ENCODE data around the gene CDC42BPA. TPM values are rescaled to one million over a fixed set of nuclear protein-coding genes. Genes with fewer than 3 reads are reported as not detected.
A peak's percentile ranks its signal among the peaks of the same experiment; 100 is the strongest.
"Not testable (repeated sequence)": the region's sequence is repeated elsewhere in the genome, so short reads cannot be mapped to it uniquely, and the experiment has no call there.

Gene CDC42BPA
- total RNA-seq, 1 donor from 2014 or later = 40.3 TPM

DNA sequence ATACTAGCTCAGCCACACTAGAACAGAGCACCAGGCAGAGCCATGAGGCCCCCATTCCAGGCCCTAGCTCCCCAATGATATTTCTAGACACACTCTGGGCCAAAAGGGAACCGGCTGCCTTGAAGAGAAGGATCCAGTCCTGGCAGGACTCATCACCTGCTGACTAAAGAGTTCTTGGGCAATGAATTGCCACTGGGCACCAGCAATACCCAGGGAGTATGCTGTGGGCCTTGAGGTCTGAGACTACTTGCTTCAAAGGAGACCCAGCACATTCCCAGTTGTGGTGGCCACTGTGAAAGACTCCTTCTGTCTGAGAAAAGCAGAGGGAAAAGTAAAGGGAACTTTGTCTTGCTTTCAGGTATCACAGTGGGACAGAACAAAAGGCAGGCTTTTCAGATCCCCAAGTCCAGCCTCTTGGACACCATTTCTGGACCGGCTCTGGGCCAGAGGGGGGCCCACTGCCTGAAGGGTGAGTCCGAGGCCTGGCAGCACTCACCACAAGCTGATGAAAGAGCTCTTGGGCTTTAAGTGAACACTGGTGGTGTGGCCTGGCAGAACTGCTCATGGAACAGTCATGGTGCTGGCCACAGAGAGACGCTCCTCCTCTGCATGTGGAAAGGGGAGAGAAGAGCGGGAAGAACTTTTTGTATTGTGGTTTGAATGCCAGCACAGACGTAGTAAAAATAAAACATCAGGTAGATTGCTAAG, 72.5 kb downstream of the CDC42BPA start:
- H3K27ac ChIP-seq = no peak overlapping the region
- TF ChIP-seq, protein P1, sequence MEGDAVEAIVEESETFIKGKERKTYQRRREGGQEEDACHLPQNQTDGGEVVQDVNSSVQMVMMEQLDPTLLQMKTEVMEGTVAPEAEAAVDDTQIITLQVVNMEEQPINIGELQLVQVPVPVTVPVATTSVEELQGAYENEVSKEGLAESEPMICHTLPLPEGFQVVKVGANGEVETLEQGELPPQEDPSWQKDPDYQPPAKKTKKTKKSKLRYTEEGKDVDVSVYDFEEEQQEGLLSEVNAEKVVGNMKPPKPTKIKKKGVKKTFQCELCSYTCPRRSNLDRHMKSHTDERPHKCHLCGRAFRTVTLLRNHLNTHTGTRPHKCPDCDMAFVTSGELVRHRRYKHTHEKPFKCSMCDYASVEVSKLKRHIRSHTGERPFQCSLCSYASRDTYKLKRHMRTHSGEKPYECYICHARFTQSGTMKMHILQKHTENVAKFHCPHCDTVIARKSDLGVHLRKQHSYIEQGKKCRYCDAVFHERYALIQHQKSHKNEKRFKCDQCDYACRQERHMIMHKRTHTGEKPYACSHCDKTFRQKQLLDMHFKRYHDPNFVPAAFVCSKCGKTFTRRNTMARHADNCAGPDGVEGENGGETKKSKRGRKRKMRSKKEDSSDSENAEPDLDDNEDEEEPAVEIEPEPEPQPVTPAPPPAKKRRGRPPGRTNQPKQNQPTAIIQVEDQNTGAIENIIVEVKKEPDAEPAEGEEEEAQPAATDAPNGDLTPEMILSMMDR (IDR thresholded peaks at IDR 0.05) = no peak
- no peak for DNase-seq

DNA sequence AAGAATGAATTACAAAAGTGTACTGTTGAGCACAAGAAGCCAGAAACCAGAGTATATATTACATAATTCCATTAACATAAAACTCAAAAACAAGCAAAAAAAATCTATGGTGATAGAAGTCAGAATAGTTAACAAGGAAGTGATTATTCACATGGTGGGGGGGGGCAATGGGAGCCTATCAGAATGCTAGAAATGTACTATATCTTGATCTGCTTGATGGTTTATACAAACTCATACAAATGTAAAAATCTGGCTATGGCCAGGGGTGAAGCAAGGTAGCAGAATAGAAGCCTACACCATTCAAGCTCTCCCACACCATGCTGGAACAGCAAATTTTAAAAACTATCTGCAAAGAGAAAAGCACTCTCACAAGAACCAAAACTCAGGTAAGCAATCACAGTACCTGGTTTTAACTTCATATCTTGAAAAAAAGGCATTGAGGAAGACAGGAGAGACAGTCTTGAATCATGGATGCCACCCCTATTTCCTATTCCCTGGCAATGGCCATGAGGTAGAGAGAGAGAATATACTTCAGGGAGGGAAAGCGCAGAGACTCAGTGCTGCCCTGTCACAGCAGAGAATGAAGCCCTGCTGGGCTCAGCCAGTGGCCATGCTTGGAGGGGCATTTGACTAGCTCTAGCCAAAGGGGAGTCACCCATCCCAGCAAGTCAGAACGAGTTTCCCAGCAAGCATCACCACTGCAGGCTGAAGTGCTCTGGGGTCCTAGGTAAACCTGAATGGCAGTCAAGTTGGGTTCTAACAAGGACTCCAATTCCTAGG, 73.8 kb downstream of the CDC42BPA start:
- intact Hi-C loops (cut with DNase I) = no loop called here
- no peak overlapping the region for H3K27ac ChIP-seq
- no peaks in the 10 kb centered on the region for H3K27me3 ChIP-seq (ENCODE audit: low read depth)
- ATAC-seq (no peak), DNase-seq (no peak)
- H3K36me3 ChIP-seq = no peaks in the 10 kb centered on the region
- H3K4me3 ChIP-seq = no peak overlapping the region
- H3K9me3 ChIP-seq = no peaks in the 10 kb centered on the region
- H3K4me1 ChIP-seq = peaks cover 7% of the 10 kb centered on the region
- TF ChIP-seq, protein P1 (IDR thresholded peaks at IDR 0.05) = no peak

More for the DNA sequence above, 72.5 kb downstream of the CDC42BPA start:
- Histone ChIP-seq H3K4me1 (peaks cover under 1% of the 10 kb centered on the region), H3K4me3 (no peak overlapping the region), H3K36me3 (no peaks in the 10 kb centered on the region), H3K9me3 (no peaks in the 10 kb centered on the region), H3K27me3 (ENCODE audit: low read depth) (no peaks in the 10 kb centered on the region)
- ATAC-seq = no peak
- intact Hi-C loops (cut with DNase I) = no loop called here

DNA sequence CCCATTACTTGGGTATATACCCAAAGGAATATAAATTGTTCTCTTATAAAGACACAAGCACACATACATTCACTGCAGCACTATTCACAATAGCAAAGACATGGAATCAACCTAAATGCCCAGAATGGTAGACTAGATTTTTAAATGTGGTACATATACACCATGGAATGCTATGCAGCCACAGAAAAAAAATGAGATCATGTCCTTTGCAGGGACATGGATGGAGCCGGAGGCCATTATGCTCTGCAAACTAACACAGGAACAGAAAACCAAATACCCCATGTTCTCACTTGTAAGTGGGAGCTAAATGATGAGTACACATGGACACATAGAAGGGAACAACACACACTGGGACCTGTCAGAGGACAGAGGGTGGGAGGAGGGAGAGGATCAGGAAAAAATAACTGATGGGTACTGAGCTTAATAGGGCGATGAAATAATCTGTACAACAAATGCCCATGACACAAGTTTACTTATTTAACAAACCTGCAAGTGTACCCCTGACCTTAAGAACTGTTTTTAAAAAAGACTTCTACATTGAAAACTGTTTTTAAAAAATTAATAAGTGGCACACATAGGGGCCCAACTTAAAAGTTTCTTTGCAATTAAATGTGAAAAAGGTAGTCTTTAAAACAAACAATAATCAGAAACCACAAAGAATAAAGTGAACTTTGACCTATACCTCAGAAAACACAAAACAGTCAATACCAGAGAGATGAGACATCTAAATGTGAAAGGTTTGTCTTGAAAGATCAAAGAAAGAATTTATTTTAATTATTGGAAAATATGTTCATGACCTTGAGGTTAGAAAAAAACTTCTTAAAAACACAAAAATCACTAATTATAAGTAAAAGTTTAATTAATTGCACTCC, 75.2 kb downstream of the CDC42BPA start:
- Histone ChIP-seq H3K36me3 (no peaks in the 10 kb centered on the region), H3K9me3 (no peaks in the 10 kb centered on the region), H3K4me3 (no peak overlapping the region), H3K27ac (no peak overlapping the region), H3K4me1 (peaks cover 7% of the 10 kb centered on the region), H3K27me3 (ENCODE audit: low read depth) (no peaks in the 10 kb centered on the region)
- no peak for ATAC-seq
- TF ChIP-seq, protein P1 (IDR thresholded peaks at IDR 0.05) = no peak
- intact Hi-C loops (cut with DNase I) = no loop called here
- no peak for DNase-seq

DNA sequence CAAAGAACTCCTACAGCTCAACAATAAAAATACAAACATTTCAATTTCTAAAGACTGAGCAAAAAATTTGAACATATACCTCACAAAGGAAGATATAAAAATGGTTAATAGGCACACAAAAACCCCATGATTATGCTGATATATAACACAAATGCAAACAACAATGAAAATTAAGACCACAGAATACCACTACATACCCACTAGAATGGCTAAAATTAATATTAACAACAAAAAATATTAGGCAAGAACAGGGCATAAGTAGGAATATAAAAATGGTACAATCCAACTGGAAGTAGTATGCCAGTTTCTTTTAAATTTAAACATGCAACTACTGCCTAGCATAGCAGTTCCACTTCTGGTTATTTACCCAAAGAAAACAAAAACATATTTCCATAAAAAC, 77.3 kb downstream of the CDC42BPA start:
- TF ChIP-seq, protein P1 (IDR thresholded peaks at IDR 0.05) = no peak

DNA sequence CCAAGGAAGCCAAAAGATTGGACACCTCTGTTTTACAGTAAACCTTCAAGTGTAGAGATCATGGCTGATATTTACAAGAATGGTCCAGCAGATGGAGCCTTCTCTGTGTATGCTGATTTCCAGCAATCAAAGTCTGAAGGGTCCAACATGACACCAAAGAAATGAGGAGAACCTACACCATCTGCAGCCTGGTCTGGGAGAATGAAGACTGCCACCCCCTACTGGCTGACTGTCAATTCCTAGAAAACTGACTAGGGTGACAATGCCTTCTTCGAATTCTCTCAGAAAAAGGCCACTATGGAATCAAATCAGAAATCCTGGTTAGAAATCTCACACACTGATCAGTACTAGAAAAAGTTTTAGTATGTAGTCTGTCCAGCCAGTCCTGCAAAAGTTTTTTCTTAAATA, 83.3 kb downstream of the CDC42BPA start:
- DNase-seq (no peak), ATAC-seq (peak in 1 of 2 donors; percentile 44)
- intact Hi-C loops (cut with DNase I) = no loop called here
- Histone ChIP-seq H3K27ac (no peak overlapping the region), H3K9me3 (no peaks in the 10 kb centered on the region), H3K27me3 (ENCODE audit: low read depth) (no peaks in the 10 kb centered on the region), H3K36me3 (no peaks in the 10 kb centered on the region), H3K4me3 (no peak overlapping the region), H3K4me1 (no peaks in the 10 kb centered on the region)
- TF ChIP-seq, protein P1 (IDR thresholded peaks at IDR 0.05) = peak; percentile 44

More for the DNA sequence above, 77.3 kb downstream of the CDC42BPA start:
- no peaks in the 10 kb centered on the region for H3K27me3 ChIP-seq (ENCODE audit: low read depth)
- H3K36me3 ChIP-seq = no peaks in the 10 kb centered on the region
- H3K4me1 ChIP-seq = peaks cover 7% of the 10 kb centered on the region
- H3K9me3 ChIP-seq = no peaks in the 10 kb centered on the region
- intact Hi-C loops (cut with DNase I) = no loop called here
- no peak for ATAC-seq
- H3K4me3 ChIP-seq = no peak overlapping the region
- no peak overlapping the region for H3K27ac ChIP-seq
- DNase-seq = no peak

DNA sequence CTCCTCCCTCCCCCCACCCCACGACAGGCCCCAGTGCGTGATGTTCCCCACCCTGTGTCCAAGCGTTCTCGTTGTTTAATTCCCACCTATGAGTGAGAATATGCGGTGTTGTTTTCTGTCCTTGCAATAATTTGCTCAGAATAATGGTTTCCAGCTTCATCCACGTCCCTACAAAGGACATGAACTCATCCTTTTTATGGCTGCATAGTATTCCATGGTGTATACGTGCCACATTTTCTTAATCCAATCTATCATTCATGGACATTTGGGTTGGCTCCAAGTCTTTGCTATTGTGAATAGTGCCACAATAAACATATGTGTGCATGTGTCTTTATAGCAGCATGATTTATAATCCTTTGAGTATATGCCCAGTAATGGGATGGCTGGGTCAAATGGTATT, 87.2 kb downstream of the CDC42BPA start:
- H3K27me3 ChIP-seq (ENCODE audit: low read depth); ATAC-seq; intact Hi-C loops (cut with DNase I); H3K4me3 ChIP-seq; H3K9me3 ChIP-seq; H3K36me3 ChIP-seq; DNase-seq; H3K4me1 ChIP-seq; H3K27ac ChIP-seq: not testable (repeated sequence)
